IPS-20b (cell line): ENCODE measurements around the gene OR4Q3.
"Not testable (repeated sequence)": the region's sequence is repeated elsewhere in the genome, so short reads cannot be mapped to it uniquely, and the experiment has no call there.

Experiments
- H3K27ac ChIP-seq: one replicate; pipeline ENCODE4 v1.5.1; 2013; ENCODE audit warnings: low read length
- H3K27me3 ChIP-seq: 2 replicates; pipeline ENCODE4 v1.6.1; 2013; ENCODE audit warnings: mild to moderate bottlenecking, low read length, inconsistent platforms; ENCODE audit not compliant: insufficient read depth
- H3K36me3 ChIP-seq: 2 replicates; pipeline ENCODE4 v1.6.1; 2013; ENCODE audit warnings: low read depth, mild to moderate bottlenecking, inconsistent platforms, low read length, moderate library complexity; ENCODE audit not compliant: insufficient read depth
- H3K4me1 ChIP-seq: 2 replicates; pipeline ENCODE4 v1.6.1; 2013; ENCODE audit warnings: mild to moderate bottlenecking, control low read depth, inconsistent platforms, low read length, moderate library complexity; ENCODE audit not compliant: insufficient read depth
- H3K4me3 ChIP-seq: 2 replicates; pipeline ENCODE4 v1.5.1; 2013; ENCODE audit warnings: mild to moderate bottlenecking, low read length, inconsistent platforms
- H3K9ac ChIP-seq: 2 replicates; pipeline ENCODE4 v1.6.1; 2013; ENCODE audit warnings: low read depth, mild to moderate bottlenecking, inconsistent platforms, low read length, moderate library complexity
- H3K9me3 ChIP-seq: 2 replicates; pipeline ENCODE4 v1.6.1; 2013; ENCODE audit warnings: mild to moderate bottlenecking, low read depth, low read length, inconsistent platforms; ENCODE audit not compliant: insufficient read depth

The OR4Q3 gene

GRCh38 chr14:19787318-19787717 is 43.9 kb downstream of the OR4Q3 start:
- not testable (repeated sequence) for H3K4me3 ChIP-seq, H3K4me1 ChIP-seq, H3K27me3 ChIP-seq, H3K9ac ChIP-seq, H3K27ac ChIP-seq, H3K36me3 ChIP-seq
- peaks cover 85% of the 10 kb centered on the region for H3K9me3 ChIP-seq

GRCh38 chr14:19788150-19788549 is 44.8 kb downstream of the OR4Q3 start:
- H3K4me3 ChIP-seq, H3K36me3 ChIP-seq, H3K27me3 ChIP-seq, H3K9ac ChIP-seq, H3K4me1 ChIP-seq, H3K27ac ChIP-seq: not testable (repeated sequence)
- peaks cover 89% of the 10 kb centered on the region for H3K9me3 ChIP-seq

GRCh38 chr14:19796520-19797108 is 53.2 kb downstream of the OR4Q3 start:
- H3K4me1 ChIP-seq, H3K27ac ChIP-seq, H3K4me3 ChIP-seq, H3K27me3 ChIP-seq, H3K36me3 ChIP-seq, H3K9ac ChIP-seq: not testable (repeated sequence)
- peaks cover 94% of the 10 kb centered on the region for H3K9me3 ChIP-seq
